Hematopoietic multipotent progenitor cell treated with erythropoietin and hydrocortisone succinate and interleukin-3 and kit ligand, for 15 days (in vitro differentiated cells): ENCODE data around the gene EIF5.
A peak's percentile ranks its signal among the peaks of the same experiment; 100 is the strongest.

Experiments
- DNase-seq: peaks from one replicate; pipeline ENCODE4 v3.0.0-alpha.2; 2015; ENCODE audit warnings: low spot score

Gene EIF5

GRCh38 chr14:103310576-103311095, 23.4 kb upstream of the EIF5 start:
- DNase-seq, result no peak

GRCh38 chr14:103311171-103311997, 22.7 kb upstream of the EIF5 start:
- no peak for DNase-seq

GRCh38 chr14:103312006-103312635, 21.9 kb upstream of the EIF5 start:
- DNase-seq, result no peak

- peak; percentile 40 for DNase-seq
These were observed 20.3 kb upstream of the EIF5 start for GRCh38 chr14:103313704-103314103.

- DNase-seq, result peak; percentile 94
These were observed 19.4 kb upstream of the EIF5 start for GRCh38 chr14:103314496-103315277.

- peak; percentile 61 for DNase-seq
These were observed 18.6 kb upstream of the EIF5 start for GRCh38 chr14:103315351-103315911.

- DNase-seq, result no peak
These were observed 18.1 kb upstream of the EIF5 start for GRCh38 chr14:103315941-103316340.

- peak; percentile 32 for DNase-seq
These were observed 17.3 kb upstream of the EIF5 start for GRCh38 chr14:103316721-103317121.

- no peak for DNase-seq
These were observed 16.8 kb upstream of the EIF5 start for GRCh38 chr14:103317251-103317650.

GRCh38 chr14:103317976-103318580, 16.0 kb upstream of the EIF5 start:
- no peak for DNase-seq

GRCh38 chr14:103318750-103319419, 15.2 kb upstream of the EIF5 start:
- DNase-seq, result no peak

- no peak for DNase-seq
These were observed 14.6 kb upstream of the EIF5 start for GRCh38 chr14:103319422-103319821.

- no peak for DNase-seq
These were observed 8.0 kb upstream of the EIF5 start for GRCh38 chr14:103326078-103326477.

GRCh38 chr14:103328941-103329340, 5.1 kb upstream of the EIF5 start:
- DNase-seq, result peak; percentile 71

- DNase-seq, result no peak
These were observed 4.4 kb upstream of the EIF5 start for GRCh38 chr14:103329401-103330347.

- DNase-seq, result no peak
These were observed 3.5 kb upstream of the EIF5 start for GRCh38 chr14:103330536-103330935.

- DNase-seq, result peak; percentile 78
These were observed 1.7 kb upstream of the EIF5 start for GRCh38 chr14:103332143-103332919.

GRCh38 chr14:103334644-103335622, 896 bp downstream of the EIF5 start:
- peak; percentile 65 for DNase-seq
